SU-DHL-6 (cell line): ENCODE results near the gene MGAT4C.

ENCODE experiments used
- H2AFZ ChIP-seq: fragments of 200-600 bp; sonication (generic); 2 replicates; pipeline ENCODE4 v1.6.1; 2014; ENCODE audit warnings: low read depth, mild to moderate bottlenecking, moderate library complexity, mixed read lengths, antibody characterized with exemption, low read length; ENCODE audit not compliant: severe bottlenecking
- H3F3A ChIP-seq: fragments of 200-600 bp; shearing (Covaris generic); 2 replicates; pipeline ENCODE4 v1.6.0; 2016; ENCODE audit warnings: antibody characterized with exemption, mild to moderate bottlenecking; ENCODE audit not compliant: insufficient read depth
- H3K27ac ChIP-seq: fragments of 200-600 bp; sonication (generic); 2 replicates; pipeline ENCODE4 v1.5.1; 2016; ENCODE audit warnings: low read depth, mild to moderate bottlenecking, low read length, moderate library complexity, mixed read lengths
- H3K27me3 ChIP-seq: fragments of 200-600 bp; sonication (generic), shearing (Covaris generic); 2 replicates; pipeline ENCODE4 v1.6.0; 2014; ENCODE audit warnings: mild to moderate bottlenecking, low read length
- H3K36me3 ChIP-seq: fragments of 200-600 bp; sonication (generic); 2 replicates; pipeline ENCODE4 v1.6.1; 2014; ENCODE audit warnings: mild to moderate bottlenecking, low read length, mixed read lengths
- H3K4me2 ChIP-seq: fragments of 300-600, 200-600 bp; shearing (Covaris generic), sonication (generic); 2 replicates; pipeline ENCODE4 v1.6.0; 2014; ENCODE audit warnings: low read length, low read depth, mild to moderate bottlenecking; ENCODE audit not compliant: poor library complexity, severe bottlenecking
- H3K4me3 ChIP-seq: fragments of 200-600 bp; sonication (generic); 2 replicates; pipeline ENCODE4 v1.5.1; 2014; ENCODE audit warnings: antibody characterized with exemption, low read length, mild to moderate bottlenecking, mixed read lengths; ENCODE audit not compliant: insufficient read depth, poor library complexity, severe bottlenecking
- H3K79me2 ChIP-seq: fragments of 200-600 bp; sonication (generic); 2 replicates; pipeline ENCODE4 v1.6.1; 2014; ENCODE audit warnings: mild to moderate bottlenecking, low read length, moderate library complexity; ENCODE audit not compliant: insufficient read depth
- H3K9ac ChIP-seq: fragments of 200-600 bp; sonication (generic); 2 replicates; pipeline ENCODE4 v1.7.0; 2014; ENCODE audit warnings: mild to moderate bottlenecking, low read length
- H3K9me2 ChIP-seq: fragments of 200-600 bp; sonication (generic); replicated peaks from 2 replicates; pipeline ENCODE4 v1.6.1; 2014; ENCODE audit warnings: low read length; ENCODE audit not compliant: insufficient read depth
- H3K9me3 ChIP-seq: fragments of 200-600 bp; sonication (generic); 2 replicates; pipeline ENCODE4 v1.6.1; 2014; ENCODE audit warnings: low read length, mixed read lengths; ENCODE audit not compliant: insufficient read depth
- H4K20me1 ChIP-seq: fragments of 200-600 bp; sonication (generic); 2 replicates; pipeline ENCODE4 v1.6.1; 2014; ENCODE audit warnings: low read depth, mild to moderate bottlenecking, antibody characterized with exemption, low read length, moderate library complexity, mixed read lengths
- EZH2phosphoT487 ChIP-seq: fragments of 200-600 bp; sonication (generic), shearing (Covaris generic); conservative IDR thresholded peaks from 2 replicates; pipeline ENCODE4 v1.6.1; 2018; ENCODE audit warnings: mild to moderate bottlenecking, antibody characterized with exemption, low read length, moderate library complexity, mixed read lengths
- TF ChIP-seq, protein P1 (sequence below): fragments of 200-600 bp; sonication (generic); IDR thresholded peaks from one replicate; pipeline ENCODE4 v1.5.1; 2017; ENCODE audit warnings: antibody characterized with exemption, mild to moderate bottlenecking, low read length, moderate library complexity; ENCODE audit not compliant: insufficient read depth, poor library complexity, severe bottlenecking

MGAT4C gene

DNA sequence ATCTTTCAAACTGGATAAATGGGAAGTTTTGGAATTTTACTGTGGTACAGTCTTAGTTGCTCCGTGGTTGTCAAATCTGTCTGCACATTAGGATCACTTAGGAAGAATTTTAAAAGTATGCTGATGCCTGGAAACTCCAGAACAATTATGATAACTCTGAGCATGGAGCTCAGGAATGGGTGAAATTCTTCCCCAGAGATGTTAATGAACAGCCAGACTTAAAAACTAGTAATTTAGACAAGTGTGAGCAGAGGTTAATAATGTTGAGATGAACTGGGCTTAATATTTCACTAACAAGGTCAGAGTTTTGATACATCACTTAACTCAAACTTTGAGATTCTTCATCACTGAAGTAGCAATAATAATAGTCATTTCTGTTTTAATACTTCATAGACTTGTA is 287.6 kb downstream of the MGAT4C start:
- TF ChIP-seq EZH2phosphoT487, result no peak
- TF ChIP-seq, protein P1, sequence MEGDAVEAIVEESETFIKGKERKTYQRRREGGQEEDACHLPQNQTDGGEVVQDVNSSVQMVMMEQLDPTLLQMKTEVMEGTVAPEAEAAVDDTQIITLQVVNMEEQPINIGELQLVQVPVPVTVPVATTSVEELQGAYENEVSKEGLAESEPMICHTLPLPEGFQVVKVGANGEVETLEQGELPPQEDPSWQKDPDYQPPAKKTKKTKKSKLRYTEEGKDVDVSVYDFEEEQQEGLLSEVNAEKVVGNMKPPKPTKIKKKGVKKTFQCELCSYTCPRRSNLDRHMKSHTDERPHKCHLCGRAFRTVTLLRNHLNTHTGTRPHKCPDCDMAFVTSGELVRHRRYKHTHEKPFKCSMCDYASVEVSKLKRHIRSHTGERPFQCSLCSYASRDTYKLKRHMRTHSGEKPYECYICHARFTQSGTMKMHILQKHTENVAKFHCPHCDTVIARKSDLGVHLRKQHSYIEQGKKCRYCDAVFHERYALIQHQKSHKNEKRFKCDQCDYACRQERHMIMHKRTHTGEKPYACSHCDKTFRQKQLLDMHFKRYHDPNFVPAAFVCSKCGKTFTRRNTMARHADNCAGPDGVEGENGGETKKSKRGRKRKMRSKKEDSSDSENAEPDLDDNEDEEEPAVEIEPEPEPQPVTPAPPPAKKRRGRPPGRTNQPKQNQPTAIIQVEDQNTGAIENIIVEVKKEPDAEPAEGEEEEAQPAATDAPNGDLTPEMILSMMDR, result no peak
- H3K9me2 ChIP-seq, result no peaks in the 10 kb centered on the region
- H3K9ac ChIP-seq, result no peak overlapping the region
- no peak overlapping the region for H3K4me2 ChIP-seq
- no peaks in the 10 kb centered on the region for H3K27me3 ChIP-seq
- H4K20me1 ChIP-seq, result no peaks in the 10 kb centered on the region
- no peaks in the 10 kb centered on the region for H3K79me2 ChIP-seq
- no peak overlapping the region for H3K4me3 ChIP-seq
- H3K36me3 ChIP-seq, result no peaks in the 10 kb centered on the region
- no peaks in the 10 kb centered on the region for H3F3A ChIP-seq
- H3K27ac ChIP-seq, result no peak overlapping the region
- no peaks in the 10 kb centered on the region for H3K9me3 ChIP-seq
- no peak overlapping the region for H2AFZ ChIP-seq

DNA sequence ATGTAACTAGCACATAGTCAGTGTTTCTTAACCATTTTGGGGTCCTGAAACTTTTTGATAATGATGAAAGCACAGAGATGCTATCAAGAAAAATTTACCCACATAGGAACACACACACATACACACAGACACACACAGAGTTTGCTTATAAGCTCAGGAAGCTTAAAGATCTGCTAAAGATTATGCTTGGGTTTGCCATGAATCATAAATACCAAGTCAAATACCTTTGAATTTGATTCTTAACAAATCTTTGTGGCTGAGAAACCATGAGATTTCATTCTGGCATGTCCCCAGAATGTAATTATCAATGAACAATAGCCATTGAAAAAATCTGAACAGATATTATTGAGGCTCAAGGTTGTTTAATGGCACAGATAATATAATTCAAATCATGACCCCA is 292.9 kb downstream of the MGAT4C start:
- TF ChIP-seq, protein P1, result no peak
- TF ChIP-seq EZH2phosphoT487, result no peak
- H3K4me2 ChIP-seq, result no peak overlapping the region
- H3K79me2 ChIP-seq, result no peaks in the 10 kb centered on the region
- H3K27ac ChIP-seq, result no peak overlapping the region
- no peaks in the 10 kb centered on the region for H3K27me3 ChIP-seq
- no peaks in the 10 kb centered on the region for H3K9me3 ChIP-seq
- no peaks in the 10 kb centered on the region for H4K20me1 ChIP-seq
- H3K9ac ChIP-seq, result no peak overlapping the region
- H3K9me2 ChIP-seq, result no peaks in the 10 kb centered on the region
- H2AFZ ChIP-seq, result no peak overlapping the region
- H3F3A ChIP-seq, result no peaks in the 10 kb centered on the region
- H3K4me3 ChIP-seq, result no peak overlapping the region
- no peaks in the 10 kb centered on the region for H3K36me3 ChIP-seq

DNA sequence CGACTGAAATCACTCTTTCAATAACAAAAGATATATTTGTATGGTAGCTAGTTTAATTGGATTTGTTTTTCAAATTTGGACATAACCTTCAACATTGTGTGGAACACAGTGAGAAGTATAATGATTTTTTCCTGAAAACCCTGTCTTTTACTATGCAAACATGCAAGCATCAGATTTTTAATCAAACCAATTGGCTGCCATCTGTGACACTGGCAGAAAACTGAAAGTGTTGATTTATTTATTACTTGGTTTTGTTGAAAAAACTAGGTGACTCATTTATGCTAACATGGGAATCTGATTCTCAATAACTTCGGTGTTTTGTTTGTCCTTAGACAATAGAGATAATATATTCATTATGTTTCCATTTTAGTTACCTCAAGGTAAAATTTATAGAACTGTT is 300.1 kb downstream of the MGAT4C start:
- no peak overlapping the region for H2AFZ ChIP-seq
- TF ChIP-seq, protein P1, result no peak
- TF ChIP-seq EZH2phosphoT487, result no peak

More for the DNA sequence above, 300.1 kb downstream of the MGAT4C start:
- H3F3A ChIP-seq, result no peaks in the 10 kb centered on the region
- no peaks in the 10 kb centered on the region for H3K27me3 ChIP-seq
- H3K9me3 ChIP-seq, result no peaks in the 10 kb centered on the region
- H3K9me2 ChIP-seq, result no peaks in the 10 kb centered on the region
- H3K79me2 ChIP-seq, result no peaks in the 10 kb centered on the region
- H3K4me2 ChIP-seq, result no peak overlapping the region
- H3K9ac ChIP-seq, result no peak overlapping the region
- H3K27ac ChIP-seq, result no peak overlapping the region
- no peaks in the 10 kb centered on the region for H4K20me1 ChIP-seq
- H3K4me3 ChIP-seq, result no peak overlapping the region
- no peaks in the 10 kb centered on the region for H3K36me3 ChIP-seq
